ENCODE results near the gene ATP8A1. TPM values are rescaled to one million over a fixed set of nuclear protein-coding genes. Genes with fewer than 3 reads are reported as not detected.
"Not testable (repeated sequence)": the region's sequence is repeated elsewhere in the genome, so short reads cannot be mapped to it uniquely, and the experiment has no call there.

Gene ATP8A1
- total RNA-seq, 1 donor from 2014 or later = 4.3 TPM

GRCh38 chr4:42390622-42391354 is 266.1 kb downstream of the ATP8A1 start:
- no peak for DNase-seq (ENCODE audit: low read depth)
- H3K4me3 ChIP-seq (ENCODE audit: low read depth, low read length) = no peak overlapping the region
- TF ChIP-seq CTCF (conservative IDR thresholded peaks at IDR 0.05; ENCODE audit: low read depth, low read length) = no peak

GRCh38 chr4:42385516-42385915 is 271.4 kb downstream of the ATP8A1 start:
- no peak for TF ChIP-seq CTCF (conservative IDR thresholded peaks at IDR 0.05; ENCODE audit: low read depth, low read length)
- no peak overlapping the region for H3K4me3 ChIP-seq (ENCODE audit: low read depth, low read length)
- DNase-seq (ENCODE audit: low read depth) = no peak

- H3K4me3 ChIP-seq (ENCODE audit: low read depth, low read length) = no peak overlapping the region
Measured at GRCh38 chr4:42381666-42382065, 275.2 kb downstream of the ATP8A1 start.

GRCh38 chr4:42377497-42377896 is 279.4 kb downstream of the ATP8A1 start:
- no peak for DNase-seq (ENCODE audit: low read depth)
- no peak for TF ChIP-seq CTCF (conservative IDR thresholded peaks at IDR 0.05; ENCODE audit: low read depth, low read length)

More at GRCh38 chr4:42381666-42382065, 275.2 kb downstream of the ATP8A1 start:
- DNase-seq (ENCODE audit: low read depth) = no peak
- no peak for TF ChIP-seq CTCF (conservative IDR thresholded peaks at IDR 0.05; ENCODE audit: low read depth, low read length)

GRCh38 chr4:42372303-42372702 is 284.6 kb downstream of the ATP8A1 start:
- not testable (repeated sequence) for DNase-seq (ENCODE audit: low read depth); H3K4me3 ChIP-seq (ENCODE audit: low read depth, low read length)

More at GRCh38 chr4:42377497-42377896, 279.4 kb downstream of the ATP8A1 start:
- H3K4me3 ChIP-seq (ENCODE audit: low read depth, low read length) = no peak overlapping the region

- peak; percentile 35 for DNase-seq (ENCODE audit: low read depth)
- H3K4me3 ChIP-seq (ENCODE audit: low read depth, low read length) = no peak overlapping the region
- peak; percentile 81 for TF ChIP-seq CTCF (conservative IDR thresholded peaks at IDR 0.05; ENCODE audit: low read depth, low read length)
Measured at GRCh38 chr4:42371305-42372252, 285.3 kb downstream of the ATP8A1 start.

GRCh38 chr4:42369489-42369888 is 287.4 kb downstream of the ATP8A1 start:
- H3K4me3 ChIP-seq (ENCODE audit: low read depth, low read length) = no peak overlapping the region
- TF ChIP-seq CTCF (conservative IDR thresholded peaks at IDR 0.05; ENCODE audit: low read depth, low read length) = no peak
- no peak for DNase-seq (ENCODE audit: low read depth)
